SK-N-SH treated with all-trans-retinoic acid at 6 μM for 48 hours (cell line): Measurements from ENCODE around the gene KREMEN1.

Source experiments
- ATAC-seq: fragments of 200-7000 bp; cut with Tn5 transposase; 3 replicates; pipeline ENCODE4 v1.9.1; 2020; ENCODE audit warnings: mild to moderate bottlenecking, moderate library complexity
- ARNTL ChIP-seq: fragments of 450-650 bp; formaldehyde crosslinking; IDR thresholded peaks from 2 replicates; pipeline ENCODE4 v1.5.0; 2020; ENCODE audit warnings: low read depth, mild to moderate bottlenecking, moderate library complexity, borderline replicate concordance
- BACH2 ChIP-seq: fragments of 250-450 bp; sonication (Bioruptor Pico); IDR thresholded peaks from 2 replicates; pipeline ENCODE4 v1.9.0; 2021; ENCODE audit warnings: mild to moderate bottlenecking, borderline replicate concordance
- ESRRG ChIP-seq: fragments of 250-450 bp; sonication (Bioruptor Pico); IDR thresholded peaks from 2 replicates; pipeline ENCODE4 v1.6.1; 2021; ENCODE audit warnings: mild to moderate bottlenecking
- GLIS3 ChIP-seq: fragments of 250-450 bp; sonication (Bioruptor Pico); IDR thresholded peaks from 2 replicates; pipeline ENCODE4 v1.5.0; 2020; ENCODE audit warnings: mild to moderate bottlenecking, moderate library complexity
- ISL1 ChIP-seq: fragments of 250-450 bp; sonication (Bioruptor Pico); IDR thresholded peaks from 2 replicates; pipeline ENCODE4 v2.1.2; 2022; ENCODE audit warnings: mild to moderate bottlenecking, moderate library complexity
- OSR1 ChIP-seq: fragments of 250-450 bp; sonication (Bioruptor Pico); IDR thresholded peaks from 2 replicates; pipeline ENCODE4 v1.8.0; 2022; ENCODE audit warnings: moderate library complexity, mild to moderate bottlenecking, inconsistent platforms
- PPARA ChIP-seq: fragments of 250-450 bp; sonication (Bioruptor Pico); IDR thresholded peaks from 2 replicates; pipeline ENCODE4 v1.5.0; 2020; ENCODE audit warnings: mild to moderate bottlenecking, borderline replicate concordance
- RARB ChIP-seq: fragments of 250-450 bp; sonication (Bioruptor Pico); IDR thresholded peaks from 2 replicates; pipeline ENCODE4 v1.8.0; 2021; ENCODE audit warnings: mild to moderate bottlenecking, moderate library complexity
- SNAI2 ChIP-seq: fragments of 250-450 bp; sonication (Bioruptor Pico); IDR thresholded peaks from 2 replicates; pipeline ENCODE4 v1.5.0; 2020; ENCODE audit warnings: mild to moderate bottlenecking, moderate library complexity
- TOX ChIP-seq: fragments of 250-450 bp; sonication (Bioruptor Pico); IDR thresholded peaks from 2 replicates; pipeline ENCODE4 v1.8.0; 2021; ENCODE audit warnings: mild to moderate bottlenecking, moderate library complexity, borderline replicate concordance
- ZFP3 ChIP-seq: fragments of 250-450 bp; sonication (Bioruptor Pico); IDR thresholded peaks from 2 replicates; pipeline ENCODE4 v1.5.0; 2020; ENCODE audit warnings: mild to moderate bottlenecking, moderate library complexity
- ZNF8 ChIP-seq: fragments of 450-650 bp; formaldehyde crosslinking; IDR thresholded peaks from 2 replicates; pipeline ENCODE4 v1.5.0; 2020; ENCODE audit warnings: mild to moderate bottlenecking, moderate library complexity
- TF ChIP-seq, protein P1 (sequence below): fragments of 250-450 bp; sonication (Bioruptor Pico); IDR thresholded peaks from 2 replicates; pipeline ENCODE4 v1.5.1; 2021; ENCODE audit warnings: mild to moderate bottlenecking, moderate library complexity
- TF ChIP-seq, protein P2 (sequence below): fragments of 250-450 bp; sonication (Bioruptor Pico); IDR thresholded peaks from 2 replicates; pipeline ENCODE4 v1.8.0; 2021; ENCODE audit warnings: low read depth, mild to moderate bottlenecking, moderate library complexity, borderline replicate concordance
- TF ChIP-seq, protein P3 (sequence below): fragments of 250-450 bp; sonication (Bioruptor Pico); IDR thresholded peaks from 2 replicates; pipeline ENCODE4 v1.8.0; 2020; ENCODE audit warnings: mild to moderate bottlenecking, moderate library complexity, borderline replicate concordance
- TF ChIP-seq, protein P4 (sequence below): fragments of 250-450 bp; sonication (Bioruptor Pico); IDR thresholded peaks from 2 replicates; pipeline ENCODE4 v1.5.0; 2020; ENCODE audit warnings: mild to moderate bottlenecking, moderate library complexity

KREMEN1 gene

DNA sequence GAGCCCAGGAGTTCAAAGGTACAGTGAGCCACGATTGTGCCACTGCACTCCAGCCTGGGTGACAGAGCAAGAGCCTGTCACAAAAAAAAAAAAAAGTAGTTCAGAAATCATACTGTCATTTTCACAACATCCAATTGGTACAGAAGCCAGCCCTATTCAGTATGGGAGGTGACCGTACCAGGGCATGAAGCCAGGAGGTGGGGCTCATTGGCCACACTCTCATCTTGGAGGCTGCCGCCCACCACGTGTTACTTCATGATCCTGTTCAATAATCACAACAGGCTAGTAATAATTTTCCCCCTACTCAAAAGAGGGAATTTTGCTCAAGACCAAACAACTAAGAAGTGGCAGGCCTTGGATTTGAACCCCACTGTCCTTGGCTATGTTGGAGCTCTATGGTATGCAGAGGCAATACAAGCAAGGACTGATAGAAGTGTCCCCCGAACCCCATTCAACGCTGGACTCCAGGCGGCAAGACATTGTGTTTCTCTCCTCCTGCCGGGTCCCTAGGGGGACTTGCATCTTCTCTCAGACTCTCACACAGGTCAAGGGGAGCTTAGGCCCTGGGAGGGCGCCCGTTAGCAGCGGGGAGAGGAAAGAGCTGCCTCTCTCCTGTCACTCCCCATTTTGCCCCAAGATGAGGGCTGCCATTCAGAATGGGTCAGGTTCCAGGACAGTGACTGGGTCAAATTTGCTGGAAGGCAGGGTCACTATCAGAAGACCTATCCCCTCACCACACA lies 92.7 kb downstream of the KREMEN1 start (continued):
- TF ChIP-seq PPARA (CRISPR knock-in tag), result no peak
- no peak for TF ChIP-seq ZNF8
- no peak for TF ChIP-seq SNAI2
- no peak for TF ChIP-seq OSR1
- no peak for TF ChIP-seq GLIS3
- no peak for TF ChIP-seq ISL1 (CRISPR knock-in tag)
- TF ChIP-seq, all 23 proteins: peak for 0

DNA sequence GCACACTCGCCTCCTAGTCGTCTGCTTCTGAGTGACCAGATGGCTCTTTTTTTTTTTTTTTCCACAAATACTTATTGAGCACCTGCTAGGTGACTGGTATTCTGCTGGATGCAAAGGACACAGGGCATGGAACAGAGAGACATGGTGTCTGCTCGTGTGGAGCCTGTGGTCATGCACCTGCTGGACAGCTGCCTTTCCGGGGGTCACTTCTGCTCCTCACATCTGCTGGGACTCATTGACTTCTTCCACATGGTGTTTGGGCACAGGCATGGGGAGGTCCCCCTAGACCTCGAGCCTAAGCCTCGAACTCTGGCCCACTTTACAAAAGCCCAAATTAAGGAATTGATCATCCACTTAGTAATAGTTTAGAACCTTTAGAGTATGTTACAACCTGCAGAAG lies 93.3 kb downstream of the KREMEN1 start:
- ATAC-seq, result no peak
- TF ChIP-seq RARB (no peak), PPARA (CRISPR knock-in tag) (no peak), ESRRG (CRISPR knock-in tag) (no peak), SNAI2 (no peak), TOX (no peak), GLIS3 (no peak), ZFP3 (CRISPR knock-in tag) (no peak), ARNTL (CRISPR knock-in tag) (no peak)
- TF ChIP-seq, protein P1, sequence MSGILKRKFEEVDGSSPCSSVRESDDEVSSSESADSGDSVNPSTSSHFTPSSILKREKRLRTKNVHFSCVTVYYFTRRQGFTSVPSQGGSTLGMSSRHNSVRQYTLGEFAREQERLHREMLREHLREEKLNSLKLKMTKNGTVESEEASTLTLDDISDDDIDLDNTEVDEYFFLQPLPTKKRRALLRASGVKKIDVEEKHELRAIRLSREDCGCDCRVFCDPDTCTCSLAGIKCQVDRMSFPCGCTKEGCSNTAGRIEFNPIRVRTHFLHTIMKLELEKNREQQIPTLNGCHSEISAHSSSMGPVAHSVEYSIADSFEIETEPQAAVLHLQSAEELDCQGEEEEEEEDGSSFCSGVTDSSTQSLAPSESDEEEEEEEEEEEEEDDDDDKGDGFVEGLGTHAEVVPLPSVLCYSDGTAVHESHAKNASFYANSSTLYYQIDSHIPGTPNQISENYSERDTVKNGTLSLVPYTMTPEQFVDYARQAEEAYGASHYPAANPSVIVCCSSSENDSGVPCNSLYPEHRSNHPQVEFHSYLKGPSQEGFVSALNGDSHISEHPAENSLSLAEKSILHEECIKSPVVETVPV, result no peak
- TF ChIP-seq, protein P2, sequence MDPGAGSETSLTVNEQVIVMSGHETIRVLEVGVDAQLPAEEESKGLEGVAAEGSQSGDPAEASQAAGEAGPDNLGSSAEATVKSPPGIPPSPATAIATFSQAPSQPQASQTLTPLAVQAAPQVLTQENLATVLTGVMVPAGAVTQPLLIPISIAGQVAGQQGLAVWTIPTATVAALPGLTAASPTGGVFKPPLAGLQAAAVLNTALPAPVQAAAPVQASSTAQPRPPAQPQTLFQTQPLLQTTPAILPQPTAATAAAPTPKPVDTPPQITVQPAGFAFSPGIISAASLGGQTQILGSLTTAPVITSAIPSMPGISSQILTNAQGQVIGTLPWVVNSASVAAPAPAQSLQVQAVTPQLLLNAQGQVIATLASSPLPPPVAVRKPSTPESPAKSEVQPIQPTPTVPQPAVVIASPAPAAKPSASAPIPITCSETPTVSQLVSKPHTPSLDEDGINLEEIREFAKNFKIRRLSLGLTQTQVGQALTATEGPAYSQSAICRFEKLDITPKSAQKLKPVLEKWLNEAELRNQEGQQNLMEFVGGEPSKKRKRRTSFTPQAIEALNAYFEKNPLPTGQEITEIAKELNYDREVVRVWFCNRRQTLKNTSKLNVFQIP (CRISPR knock-in tag), result no peak
- TF ChIP-seq, protein P3, sequence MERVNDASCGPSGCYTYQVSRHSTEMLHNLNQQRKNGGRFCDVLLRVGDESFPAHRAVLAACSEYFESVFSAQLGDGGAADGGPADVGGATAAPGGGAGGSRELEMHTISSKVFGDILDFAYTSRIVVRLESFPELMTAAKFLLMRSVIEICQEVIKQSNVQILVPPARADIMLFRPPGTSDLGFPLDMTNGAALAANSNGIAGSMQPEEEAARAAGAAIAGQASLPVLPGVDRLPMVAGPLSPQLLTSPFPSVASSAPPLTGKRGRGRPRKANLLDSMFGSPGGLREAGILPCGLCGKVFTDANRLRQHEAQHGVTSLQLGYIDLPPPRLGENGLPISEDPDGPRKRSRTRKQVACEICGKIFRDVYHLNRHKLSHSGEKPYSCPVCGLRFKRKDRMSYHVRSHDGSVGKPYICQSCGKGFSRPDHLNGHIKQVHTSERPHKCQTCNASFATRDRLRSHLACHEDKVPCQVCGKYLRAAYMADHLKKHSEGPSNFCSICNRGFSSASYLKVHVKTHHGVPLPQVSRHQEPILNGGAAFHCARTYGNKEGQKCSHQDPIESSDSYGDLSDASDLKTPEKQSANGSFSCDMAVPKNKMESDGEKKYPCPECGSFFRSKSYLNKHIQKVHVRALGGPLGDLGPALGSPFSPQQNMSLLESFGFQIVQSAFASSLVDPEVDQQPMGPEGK (CRISPR knock-in tag), result no peak
- TF ChIP-seq, protein P4, sequence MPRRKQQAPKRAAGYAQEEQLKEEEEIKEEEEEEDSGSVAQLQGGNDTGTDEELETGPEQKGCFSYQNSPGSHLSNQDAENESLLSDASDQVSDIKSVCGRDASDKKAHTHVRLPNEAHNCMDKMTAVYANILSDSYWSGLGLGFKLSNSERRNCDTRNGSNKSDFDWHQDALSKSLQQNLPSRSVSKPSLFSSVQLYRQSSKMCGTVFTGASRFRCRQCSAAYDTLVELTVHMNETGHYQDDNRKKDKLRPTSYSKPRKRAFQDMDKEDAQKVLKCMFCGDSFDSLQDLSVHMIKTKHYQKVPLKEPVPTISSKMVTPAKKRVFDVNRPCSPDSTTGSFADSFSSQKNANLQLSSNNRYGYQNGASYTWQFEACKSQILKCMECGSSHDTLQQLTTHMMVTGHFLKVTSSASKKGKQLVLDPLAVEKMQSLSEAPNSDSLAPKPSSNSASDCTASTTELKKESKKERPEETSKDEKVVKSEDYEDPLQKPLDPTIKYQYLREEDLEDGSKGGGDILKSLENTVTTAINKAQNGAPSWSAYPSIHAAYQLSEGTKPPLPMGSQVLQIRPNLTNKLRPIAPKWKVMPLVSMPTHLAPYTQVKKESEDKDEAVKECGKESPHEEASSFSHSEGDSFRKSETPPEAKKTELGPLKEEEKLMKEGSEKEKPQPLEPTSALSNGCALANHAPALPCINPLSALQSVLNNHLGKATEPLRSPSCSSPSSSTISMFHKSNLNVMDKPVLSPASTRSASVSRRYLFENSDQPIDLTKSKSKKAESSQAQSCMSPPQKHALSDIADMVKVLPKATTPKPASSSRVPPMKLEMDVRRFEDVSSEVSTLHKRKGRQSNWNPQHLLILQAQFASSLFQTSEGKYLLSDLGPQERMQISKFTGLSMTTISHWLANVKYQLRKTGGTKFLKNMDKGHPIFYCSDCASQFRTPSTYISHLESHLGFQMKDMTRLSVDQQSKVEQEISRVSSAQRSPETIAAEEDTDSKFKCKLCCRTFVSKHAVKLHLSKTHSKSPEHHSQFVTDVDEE (CRISPR knock-in tag), result no peak

DNA sequence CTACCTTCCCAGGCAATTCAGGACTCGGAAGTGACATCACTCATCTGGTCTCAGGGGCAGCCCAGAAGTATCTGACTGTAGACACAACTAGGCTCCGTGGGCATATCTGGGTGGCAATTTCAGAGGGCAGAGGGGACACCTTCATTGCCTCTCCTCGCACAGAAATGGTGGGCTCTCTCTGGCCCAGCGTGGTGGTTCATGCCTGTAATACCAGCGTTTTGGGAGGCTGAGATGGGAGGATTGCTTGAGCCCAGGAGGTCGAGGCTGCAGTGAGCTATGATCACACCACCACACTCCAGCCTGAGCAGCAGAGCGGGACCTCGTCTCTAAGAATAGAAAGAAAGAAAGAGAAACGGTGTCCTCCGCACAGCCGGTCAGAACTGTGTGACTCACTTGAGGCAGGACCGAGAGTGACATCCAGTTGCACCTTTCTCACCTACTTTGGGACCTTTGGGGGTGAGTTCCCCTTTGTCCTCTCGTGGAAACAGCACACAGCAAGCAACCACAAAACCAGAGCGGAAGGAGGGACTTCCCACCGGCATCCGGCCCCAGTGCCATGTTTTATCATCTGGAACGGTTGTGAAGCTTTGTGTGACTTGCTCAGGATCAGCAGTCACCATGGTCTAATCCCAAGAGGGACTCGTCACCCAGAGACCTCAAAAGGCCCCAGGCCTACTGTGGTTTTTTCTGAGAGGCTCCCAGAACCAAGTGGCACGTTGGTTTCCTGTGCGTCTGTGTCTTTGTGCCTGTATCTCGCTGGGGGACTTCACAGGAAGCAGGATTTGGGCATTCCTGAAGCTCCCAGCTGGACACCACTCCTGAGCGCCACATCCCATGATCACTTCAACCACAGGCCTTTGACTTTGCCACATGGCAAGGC lies 94.4 kb downstream of the KREMEN1 start:
- TF ChIP-seq, protein P4 (CRISPR knock-in tag), result no peak
- no peak for TF ChIP-seq SNAI2
- TF ChIP-seq BACH2 (CRISPR knock-in tag), result no peak
- TF ChIP-seq ZFP3 (CRISPR knock-in tag), result no peak
- ATAC-seq, result no peak
